ENCODE data around the gene PHACTR3. TPM values are rescaled to one million over a fixed set of nuclear protein-coding genes. Genes with fewer than 3 reads are reported as not detected.

Gene PHACTR3
- total RNA-seq, 1 donor from 2014 or later = 1.1 TPM

DNA sequence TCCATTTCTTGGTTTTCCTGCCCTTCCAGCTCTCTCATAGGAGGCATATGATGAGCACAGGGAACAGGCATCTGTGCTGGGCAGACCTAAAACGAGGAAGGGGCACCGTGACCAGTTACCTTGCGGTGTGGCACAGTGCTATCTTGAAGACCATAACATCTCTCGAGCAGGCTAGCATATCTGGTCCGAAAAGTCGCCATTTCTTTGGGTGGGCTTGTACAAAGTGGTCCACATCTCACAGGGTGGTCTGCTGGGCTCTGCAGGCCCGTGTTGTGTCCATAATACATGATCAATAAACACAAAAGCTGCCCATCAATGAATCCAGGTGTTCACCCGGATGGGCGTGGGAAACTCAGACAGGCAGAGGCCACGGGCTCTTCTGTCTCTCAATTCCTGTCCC lies 115.7 kb downstream of the PHACTR3 start:
- no peak for TF ChIP-seq CTCF (IDR thresholded peaks at IDR 0.05; ENCODE audit: unreplicated experiment)
- peaks cover 6% of the 10 kb centered on the region for H3K9me3 Mint-ChIP-seq (ENCODE audit: low read depth)
- no peaks in the 10 kb centered on the region for H3K4me1 Mint-ChIP-seq (ENCODE audit: low read depth)
- H3K27me3 Mint-ChIP-seq = peaks cover 8% of the 10 kb centered on the region
- no peaks in the 10 kb centered on the region for H3K36me3 Mint-ChIP-seq (ENCODE audit: insufficient read depth)
- DNase-seq (ENCODE audit: low spot score, unreplicated experiment) = no peak
- H3K27ac Mint-ChIP-seq = no peak overlapping the region
- no peak overlapping the region for H3K4me3 Mint-ChIP-seq (ENCODE audit: low read depth)

GRCh38 chr20:59721386-59721785 lies 117.0 kb downstream of the PHACTR3 start:
- peak overlapping the region; percentile 50 for H3K27ac Mint-ChIP-seq
- TF ChIP-seq CTCF (IDR thresholded peaks at IDR 0.05; ENCODE audit: unreplicated experiment) = no peak
- DNase-seq (ENCODE audit: low spot score, unreplicated experiment) = no peak
- no peak overlapping the region for H3K4me3 Mint-ChIP-seq (ENCODE audit: low read depth)
- no peaks in the 10 kb centered on the region for H3K4me1 Mint-ChIP-seq (ENCODE audit: low read depth)
- H3K36me3 Mint-ChIP-seq (ENCODE audit: insufficient read depth) = no peaks in the 10 kb centered on the region
- H3K9me3 Mint-ChIP-seq (ENCODE audit: low read depth) = peaks cover 3% of the 10 kb centered on the region
- H3K27me3 Mint-ChIP-seq = peaks cover 5% of the 10 kb centered on the region

DNA sequence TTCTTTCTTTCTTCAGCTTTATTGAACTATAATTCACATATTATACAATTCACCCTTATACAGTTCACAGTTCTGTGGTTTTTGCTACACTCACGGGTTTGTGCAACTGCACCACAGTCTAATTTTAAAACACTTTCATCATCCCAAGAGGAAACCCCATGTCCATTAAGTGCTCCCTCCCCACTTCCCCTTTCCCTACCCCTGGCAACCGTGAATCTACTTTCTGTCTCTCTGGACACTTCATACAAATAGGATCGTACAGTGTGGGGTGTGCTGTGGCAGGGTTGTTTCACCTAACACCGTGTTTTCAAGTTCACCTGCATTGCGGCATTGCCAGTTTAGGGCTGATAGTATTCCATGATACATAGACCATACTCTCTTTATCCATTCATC lies 118.8 kb downstream of the PHACTR3 start:
- Mint-ChIP-seq H3K9me3 (ENCODE audit: low read depth) (peaks cover 3% of the 10 kb centered on the region), H3K27ac (no peak overlapping the region), H3K4me1 (ENCODE audit: low read depth) (no peaks in the 10 kb centered on the region), H3K27me3 (peaks cover 5% of the 10 kb centered on the region), H3K4me3 (ENCODE audit: low read depth) (no peak overlapping the region), H3K36me3 (ENCODE audit: insufficient read depth) (no peaks in the 10 kb centered on the region)
- no peak for DNase-seq (ENCODE audit: low spot score, unreplicated experiment)
- TF ChIP-seq CTCF (IDR thresholded peaks at IDR 0.05; ENCODE audit: unreplicated experiment) = no peak

GRCh38 chr20:59723607-59724456 lies 119.5 kb downstream of the PHACTR3 start:
- no peak for TF ChIP-seq CTCF (IDR thresholded peaks at IDR 0.05; ENCODE audit: unreplicated experiment)
- Mint-ChIP-seq H3K4me3 (ENCODE audit: low read depth) (no peak overlapping the region), H3K36me3 (ENCODE audit: insufficient read depth) (no peaks in the 10 kb centered on the region), H3K27me3 (peaks cover 5% of the 10 kb centered on the region), H3K9me3 (ENCODE audit: low read depth) (peaks cover 3% of the 10 kb centered on the region), H3K27ac (no peak overlapping the region), H3K4me1 (ENCODE audit: low read depth) (no peaks in the 10 kb centered on the region)
- no peak for DNase-seq (ENCODE audit: low spot score, unreplicated experiment)

DNA sequence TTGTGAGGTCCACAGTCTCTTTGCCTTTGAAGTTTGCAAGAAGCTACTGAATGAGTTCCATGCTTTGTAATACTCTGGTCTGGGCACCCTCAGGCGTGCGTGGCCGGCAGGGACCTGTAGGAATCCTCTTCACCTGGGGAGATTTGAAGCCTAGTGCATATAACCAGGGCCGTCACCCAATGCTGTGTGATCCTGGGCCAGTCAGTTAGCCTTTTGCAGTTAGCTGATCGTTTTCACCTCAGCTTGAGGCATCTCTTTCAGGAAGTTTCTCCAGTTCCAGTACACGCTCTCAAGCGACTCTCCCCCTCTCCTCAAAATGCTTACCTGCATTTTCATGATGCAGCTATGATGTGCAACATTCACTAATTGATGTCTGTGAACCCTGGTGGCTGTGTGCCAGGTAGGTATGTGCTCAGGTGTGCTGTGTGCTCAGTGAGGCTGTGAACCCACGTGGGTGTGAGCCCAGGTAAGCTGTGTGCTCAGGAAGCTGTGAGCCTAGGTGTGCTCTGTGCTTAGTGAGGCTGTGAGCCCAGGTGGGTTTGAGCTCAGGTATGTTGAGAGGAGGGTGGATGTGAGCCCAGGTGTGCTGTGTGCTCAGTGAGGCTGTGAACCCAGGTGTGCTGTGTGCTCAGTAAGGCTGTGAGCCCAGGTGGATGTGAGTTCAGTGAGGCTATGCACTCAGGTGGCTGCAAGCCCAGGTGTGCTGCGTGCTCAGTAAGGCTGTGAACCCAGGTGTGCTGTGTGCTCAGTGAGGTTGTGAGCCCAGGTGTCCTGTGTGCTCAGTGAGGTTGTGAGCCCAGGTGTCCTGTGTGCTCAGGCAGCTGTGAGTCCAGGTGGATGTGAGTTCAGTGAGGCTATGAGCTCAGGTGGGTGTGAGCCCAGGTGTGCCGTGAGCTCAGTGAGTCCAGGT lies 120.4 kb downstream of the PHACTR3 start:
- Mint-ChIP-seq H3K4me1 (ENCODE audit: low read depth) (no peaks in the 10 kb centered on the region), H3K27me3 (peaks cover 5% of the 10 kb centered on the region), H3K27ac (no peak overlapping the region), H3K4me3 (ENCODE audit: low read depth) (no peak overlapping the region), H3K36me3 (ENCODE audit: insufficient read depth) (no peaks in the 10 kb centered on the region), H3K9me3 (ENCODE audit: low read depth) (peaks cover 3% of the 10 kb centered on the region)
- no peak for TF ChIP-seq CTCF (IDR thresholded peaks at IDR 0.05; ENCODE audit: unreplicated experiment)
- DNase-seq (ENCODE audit: low spot score, unreplicated experiment) = no peak

All from progenitor cell of endocrine pancreas (in vitro differentiated cells).